ENCODE data around the gene GNLY.

The GNLY gene

GRCh38 chr2:85740193-85740592 is 46.0 kb downstream of the GNLY start:
- no peak for DNase-seq

GRCh38 chr2:85741211-85741832 is 47.2 kb downstream of the GNLY start:
- DNase-seq: no peak
- TF ChIP-seq POLR2A (IDR thresholded peaks at IDR 0.05; ENCODE audit: low read length): no peak
- TF ChIP-seq GATA1 (IDR thresholded peaks at IDR 0.05; ENCODE audit: low read depth, low read length): no peak

More at GRCh38 chr2:85740193-85740592, 46.0 kb downstream of the GNLY start:
- TF ChIP-seq POLR2A (IDR thresholded peaks at IDR 0.05; ENCODE audit: low read length) (no peak), GATA1 (IDR thresholded peaks at IDR 0.05; ENCODE audit: low read depth, low read length) (no peak)

GRCh38 chr2:85741833-85742455 is 47.8 kb downstream of the GNLY start:
- DNase-seq: no peak
- TF ChIP-seq POLR2A (IDR thresholded peaks at IDR 0.05; ENCODE audit: low read length) (no peak), GATA1 (IDR thresholded peaks at IDR 0.05; ENCODE audit: low read depth, low read length) (no peak)

- no peak for TF ChIP-seq GATA1 (IDR thresholded peaks at IDR 0.05; ENCODE audit: low read depth, low read length)
- TF ChIP-seq POLR2A (IDR thresholded peaks at IDR 0.05; ENCODE audit: low read length): no peak
- no peak for DNase-seq
These were observed 49.3 kb downstream of the GNLY start for GRCh38 chr2:85743304-85743978.

DNA sequence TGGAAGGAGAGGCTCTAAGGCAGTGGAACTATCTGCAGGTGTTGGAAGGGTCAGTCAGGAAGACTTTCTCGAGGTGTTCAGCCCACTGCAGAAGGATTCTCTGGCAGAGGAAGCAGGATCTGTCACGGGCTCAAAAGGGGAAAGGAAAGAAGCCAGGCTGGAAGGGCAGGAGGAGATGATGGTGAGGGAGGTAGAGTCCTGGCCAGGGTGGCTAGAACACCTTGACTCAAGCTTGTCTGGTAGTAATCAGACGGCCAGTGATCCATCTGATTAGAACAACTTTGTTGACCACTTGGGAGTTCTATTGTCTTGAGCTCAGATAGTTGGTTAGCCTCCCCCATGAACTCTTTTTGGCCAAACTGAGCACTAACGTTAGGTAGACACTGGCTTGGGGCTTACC is 49.9 kb downstream of the GNLY start:
- TF ChIP-seq POLR2A (IDR thresholded peaks at IDR 0.05; ENCODE audit: low read length): no peak
- no peak for TF ChIP-seq GATA1 (IDR thresholded peaks at IDR 0.05; ENCODE audit: low read depth, low read length)
- DNase-seq: no peak

GRCh38 chr2:85744741-85745601 is 50.8 kb downstream of the GNLY start:
- no peak for DNase-seq
- TF ChIP-seq GATA1 (IDR thresholded peaks at IDR 0.05; ENCODE audit: low read depth, low read length) (no peak), POLR2A (IDR thresholded peaks at IDR 0.05; ENCODE audit: low read length) (no peak)

GRCh38 chr2:85745619-85746018 is 51.5 kb downstream of the GNLY start:
- TF ChIP-seq GATA1 (IDR thresholded peaks at IDR 0.05; ENCODE audit: low read depth, low read length) (no peak), POLR2A (IDR thresholded peaks at IDR 0.05; ENCODE audit: low read length) (no peak)
- DNase-seq: no peak

DNA sequence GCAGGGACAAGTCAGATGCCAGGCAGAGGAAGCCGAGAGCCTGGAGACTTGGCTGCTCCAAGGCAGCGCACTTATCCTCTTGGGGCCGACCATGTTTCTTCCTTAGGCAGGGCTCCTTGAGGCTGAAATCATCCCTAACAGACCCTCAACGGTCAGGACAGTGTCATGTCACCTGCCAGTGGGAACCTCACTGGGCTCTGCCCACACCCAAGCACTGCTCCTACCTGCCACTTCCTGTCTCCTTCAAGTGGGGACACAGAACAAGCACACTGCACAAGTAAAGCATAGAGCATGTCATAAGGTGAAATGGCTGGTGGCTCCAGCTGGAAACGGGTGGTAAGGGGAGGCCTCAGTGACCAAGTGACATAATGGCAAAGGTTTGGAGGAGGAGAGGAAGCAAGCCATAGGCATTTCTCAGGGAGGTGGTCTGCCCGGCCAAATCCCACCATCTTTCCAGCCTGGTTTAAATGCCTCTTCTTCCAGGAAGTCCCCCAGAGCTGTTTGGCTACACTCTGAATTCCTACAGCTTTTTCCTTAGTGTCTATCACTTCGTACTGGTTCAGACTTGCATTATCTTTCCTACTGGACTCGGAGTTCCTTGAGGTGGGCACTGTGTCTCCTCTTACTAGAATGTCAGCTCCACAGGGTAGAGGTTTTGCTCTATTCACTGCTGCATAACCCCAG is 52.3 kb downstream of the GNLY start:
- DNase-seq: no peak

DNA sequence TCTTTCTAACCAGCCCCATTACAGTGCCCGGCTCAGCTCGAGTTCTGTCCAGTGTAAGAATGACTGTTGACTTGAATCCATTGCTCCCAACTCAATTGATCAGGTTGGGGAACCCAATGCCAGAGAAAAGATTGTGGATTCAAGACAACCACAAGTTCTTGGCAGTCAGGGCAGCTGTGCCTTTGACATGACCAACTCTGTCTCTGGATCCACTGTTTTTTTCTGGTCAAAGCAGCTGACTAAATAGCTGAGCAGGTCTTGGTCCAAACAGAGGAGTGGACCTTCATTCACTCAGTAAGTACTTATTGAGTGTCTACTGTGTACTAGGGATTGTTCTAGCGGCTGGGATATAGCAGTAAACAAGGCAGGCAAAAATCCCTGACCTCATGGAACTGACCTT is 53.3 kb downstream of the GNLY start:
- no peak for DNase-seq
- TF ChIP-seq POLR2A (IDR thresholded peaks at IDR 0.05; ENCODE audit: low read length): no peak
- TF ChIP-seq GATA1 (IDR thresholded peaks at IDR 0.05; ENCODE audit: low read depth, low read length): no peak

More for the DNA sequence above, 52.3 kb downstream of the GNLY start:
- TF ChIP-seq GATA1 (IDR thresholded peaks at IDR 0.05; ENCODE audit: low read depth, low read length) (no peak), POLR2A (IDR thresholded peaks at IDR 0.05; ENCODE audit: low read length) (no peak)

- no peak for TF ChIP-seq GATA1 (IDR thresholded peaks at IDR 0.05; ENCODE audit: low read depth, low read length)
- no peak for TF ChIP-seq POLR2A (IDR thresholded peaks at IDR 0.05; ENCODE audit: low read length)
These were observed 54.0 kb downstream of the GNLY start for GRCh38 chr2:85748039-85748734.

More at GRCh38 chr2:85748039-85748734, 54.0 kb downstream of the GNLY start:
- DNase-seq: no peak

All from erythroblast (primary cell).